HL-60 (cell line): Measurements from ENCODE around the gene AP3S2.

Experiments used
- CTCF ChIP-seq: IDR thresholded peaks from one replicate; pipeline ENCODE4 v1.5.1; 2011; ENCODE audit warnings: low read length, control low read depth, inconsistent platforms; ENCODE audit not compliant: insufficient read depth
- GABPA ChIP-seq: IDR thresholded peaks from 2 replicates; pipeline ENCODE4 v1.6.1; 2012; ENCODE audit warnings: low read depth

GRCh38 chr15:89829616-89830440 lies 64.0 kb downstream of the AP3S2 start:
- TF ChIP-seq CTCF (no peak), GABPA (no peak)
